ENCODE measurements around the gene TAL1. TPM values are rescaled to one million over a fixed set of nuclear protein-coding genes. Genes with fewer than 3 reads are reported as not detected.

Gene TAL1
- total and polyA plus RNA-seq, 2 donors from 2014 or later, result 3.1 to 6.5 TPM

- TF ChIP-seq CTCF (IDR thresholded peaks at IDR 0.05; ENCODE audit: borderline replicate concordance, extremely low read depth, insufficient read depth), result no peak
- no peak for DNase-seq
- Histone ChIP-seq H3K9me3 (ENCODE audit: control insufficient read depth in 2 of 3, insufficient read depth in 1 of 3, low read length in 3 of 3) (no peaks in the 10 kb centered on the region), H3K27ac (ENCODE audit: low read depth in 2 of 2, low read length in 2 of 2) (peak overlapping the region; percentile 81 to 84), H3K36me3 (ENCODE audit: control insufficient read depth in 2 of 3, insufficient read depth in 3 of 3, low read length in 3 of 3) (peaks cover 0 to 24% (median 2%) of the 10 kb centered on the region in 3 donors), H3K9ac (ENCODE audit: low read length in 3 of 3) (peak overlapping the region in 1 of 3 donors; percentile 19), H3K27me3 (ENCODE audit: control insufficient read depth, insufficient read depth, low read length) (no peaks in the 10 kb centered on the region), H3K4me1 (ENCODE audit: control insufficient read depth in 2 of 3, insufficient read depth in 2 of 3, low read depth in 1 of 3, low read length in 3 of 3) (peaks cover 0 to 29% (median 15%) of the 10 kb centered on the region in 3 donors), H3K4me3 (ENCODE audit: low read length in 3 of 3) (peak overlapping the region in 1 of 3 donors; percentile 33)
- intact Hi-C loops (cut with DNase I), result loop anchor here (10.0 kb wide), 2 partner anchors 72 to 542 kb away; no protein-coding TSS in a partner anchor
- FAIRE-seq, result no peak
These were observed 49.3 kb downstream of the TAL1 start for GRCh38 chr1:47182676-47183235.

GRCh38 chr1:47181955-47182675 is 49.9 kb downstream of the TAL1 start:
- H3K4me3 ChIP-seq (ENCODE audit: low read length in 3 of 3), result no peak overlapping the region
- DNase-seq (no peak), FAIRE-seq (no peak)
- H3K27ac ChIP-seq (ENCODE audit: low read depth in 2 of 2, low read length in 2 of 2), result peak overlapping the region; percentile 81 to 84
- TF ChIP-seq CTCF (IDR thresholded peaks at IDR 0.05; ENCODE audit: borderline replicate concordance, extremely low read depth, insufficient read depth), result no peak
- H3K36me3 ChIP-seq (ENCODE audit: control insufficient read depth in 2 of 3, insufficient read depth in 3 of 3, low read length in 3 of 3), result peaks cover 0 to 24% (median 2%) of the 10 kb centered on the region in 3 donors
- no peaks in the 10 kb centered on the region for H3K9me3 ChIP-seq (ENCODE audit: control insufficient read depth in 2 of 3, insufficient read depth in 1 of 3, low read length in 3 of 3)
- no peaks in the 10 kb centered on the region for H3K27me3 ChIP-seq (ENCODE audit: control insufficient read depth, insufficient read depth, low read length)
- H3K4me1 ChIP-seq (ENCODE audit: control insufficient read depth in 2 of 3, insufficient read depth in 2 of 3, low read depth in 1 of 3, low read length in 3 of 3), result peaks cover 0 to 29% (median 15%) of the 10 kb centered on the region in 3 donors
- intact Hi-C loops (cut with DNase I), result loop anchor here (10.0 kb wide), 2 partner anchors 73 to 543 kb away; no protein-coding TSS in a partner anchor
- H3K9ac ChIP-seq (ENCODE audit: low read length in 3 of 3), result peak overlapping the region in 1 of 3 donors; percentile 23

- Histone ChIP-seq H3K9me3 (ENCODE audit: control insufficient read depth in 2 of 3, insufficient read depth in 1 of 3, low read length in 3 of 3) (no peaks in the 10 kb centered on the region), H3K4me3 (ENCODE audit: low read length in 3 of 3) (peak overlapping the region in 1 of 3 donors; percentile 80), H3K27me3 (ENCODE audit: control insufficient read depth, insufficient read depth, low read length) (no peaks in the 10 kb centered on the region), H3K27ac (ENCODE audit: low read depth in 2 of 2, low read length in 2 of 2) (peak overlapping the region; percentile 79 to 84), H3K36me3 (ENCODE audit: control insufficient read depth in 2 of 3, insufficient read depth in 3 of 3, low read length in 3 of 3) (peaks cover 0 to 21% (median 2%) of the 10 kb centered on the region in 3 donors), H3K4me1 (ENCODE audit: control insufficient read depth in 2 of 3, insufficient read depth in 2 of 3, low read depth in 1 of 3, low read length in 3 of 3) (peaks cover 0 to 29% (median 15%) of the 10 kb centered on the region in 3 donors), H3K9ac (ENCODE audit: low read length in 3 of 3) (peak overlapping the region in 1 of 3 donors; percentile 23)
- no peak for DNase-seq
- intact Hi-C loops (cut with DNase I), result loop anchor here (10.0 kb wide), 2 partner anchors 73 to 543 kb away; no protein-coding TSS in a partner anchor
- no peak for FAIRE-seq
- TF ChIP-seq CTCF (IDR thresholded peaks at IDR 0.05; ENCODE audit: borderline replicate concordance, extremely low read depth, insufficient read depth), result no peak
These were observed 50.7 kb downstream of the TAL1 start for GRCh38 chr1:47181095-47181954.

Measured in kidney (tissue), 14 donors.